GM18861 (cell line): Measurements from ENCODE around the gene CERT1.
"Not testable (repeated sequence)": the region's sequence is repeated elsewhere in the genome, so short reads cannot be mapped to it uniquely, and the experiment has no call there.

Experiments
- ATAC-seq: cut with Tn5 transposase; IDR thresholded peaks from one replicate; pipeline ENCODE4 v1.9.1; 2021; ENCODE audit not compliant: unreplicated experiment

CERT1 gene

DNA sequence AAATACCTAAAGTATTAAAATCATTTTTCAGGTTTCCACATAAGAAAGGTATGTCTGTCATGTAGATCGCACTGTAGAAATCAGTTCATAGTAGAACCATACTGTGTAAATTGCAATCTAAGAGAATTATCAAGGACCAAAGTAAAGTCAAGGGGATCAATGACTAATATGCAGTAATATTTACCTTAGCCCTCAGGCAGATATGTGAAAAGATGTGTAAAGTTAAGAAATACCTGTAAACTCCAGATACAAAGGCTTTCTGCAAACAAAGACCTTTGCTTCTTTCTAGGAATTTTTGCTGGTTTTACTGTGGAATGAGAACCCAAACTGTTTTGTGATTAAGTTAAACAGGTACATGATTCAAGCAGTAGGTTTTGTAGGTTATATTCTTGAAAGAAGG is 11.8 kb upstream of the CERT1 start:
- no peak for ATAC-seq

DNA sequence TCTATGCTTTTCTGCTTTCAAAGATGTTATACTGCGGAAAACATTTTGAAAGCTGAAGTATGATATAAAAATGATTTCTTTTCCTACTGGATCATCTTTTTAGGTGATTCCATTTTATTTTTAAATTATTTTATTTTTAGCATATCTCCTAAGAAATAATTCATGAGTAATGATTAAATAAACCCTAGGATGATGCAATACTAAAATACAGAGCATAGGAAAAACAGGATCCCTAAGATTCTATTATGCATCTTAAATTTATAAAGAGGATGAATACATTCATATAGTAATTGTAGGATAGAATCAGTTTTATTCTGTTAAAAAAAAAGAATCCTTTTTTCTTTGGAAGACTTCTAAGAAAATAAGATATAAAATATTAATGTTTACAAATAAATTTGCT is 11.1 kb upstream of the CERT1 start:
- no peak for ATAC-seq

DNA sequence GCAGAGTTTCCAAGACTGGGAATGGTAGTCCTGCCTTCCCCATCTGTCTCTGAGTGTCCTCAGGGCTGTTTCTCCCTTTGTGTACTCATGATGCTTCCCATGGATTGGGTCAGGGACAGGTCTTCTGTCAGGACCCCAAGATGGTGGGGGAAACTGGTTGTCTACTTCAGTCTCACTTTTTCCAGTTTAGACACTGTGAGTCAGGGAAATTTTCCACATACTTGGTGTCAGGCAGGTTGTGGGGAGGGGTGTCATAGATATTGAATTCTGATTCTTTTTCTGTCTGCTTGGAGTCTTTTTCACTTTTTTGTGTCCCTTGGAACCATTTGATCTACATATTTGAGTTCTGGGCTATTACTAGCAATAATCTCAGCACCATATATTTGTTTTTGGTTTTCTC is 10.6 kb upstream of the CERT1 start:
- ATAC-seq: no peak

DNA sequence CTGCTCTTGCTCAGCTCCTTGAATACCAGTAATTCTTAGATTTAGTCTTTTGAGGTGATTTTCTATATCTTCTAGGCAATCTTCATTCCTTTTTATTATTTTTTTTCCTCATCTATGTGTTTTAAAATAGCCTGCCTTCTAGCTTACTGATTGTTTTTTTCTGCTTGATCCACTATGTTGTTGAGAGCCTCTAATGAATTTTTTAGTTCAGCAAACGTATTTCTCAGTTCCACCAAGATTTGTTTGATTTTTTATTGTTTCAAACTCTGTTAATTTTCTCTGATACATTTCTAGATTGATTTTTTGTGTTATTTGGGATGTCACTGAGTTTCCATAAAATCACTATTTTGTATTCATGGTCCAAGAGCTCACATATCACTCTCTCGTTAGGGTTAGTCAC is 9.8 kb upstream of the CERT1 start:
- ATAC-seq: no peak

DNA sequence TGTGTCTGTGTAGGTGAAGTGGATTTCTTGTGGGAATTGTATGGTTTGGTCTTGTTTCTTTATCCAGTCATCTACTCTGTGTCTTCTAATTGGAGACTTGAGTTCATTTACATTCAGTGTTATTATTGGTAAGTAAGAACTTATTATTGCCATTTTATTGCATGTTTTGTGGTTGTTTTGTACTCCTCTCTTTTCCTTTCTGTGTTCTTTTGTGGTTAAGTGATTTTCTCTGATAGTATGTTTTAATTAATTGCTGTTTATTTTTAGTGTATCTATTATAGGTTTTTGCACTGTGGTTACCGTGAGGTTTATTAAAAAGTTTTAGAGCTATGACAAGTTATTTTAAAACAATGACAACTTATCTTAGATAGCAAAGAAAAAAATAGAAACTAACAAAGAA is 8.3 kb upstream of the CERT1 start:
- no peak for ATAC-seq

DNA sequence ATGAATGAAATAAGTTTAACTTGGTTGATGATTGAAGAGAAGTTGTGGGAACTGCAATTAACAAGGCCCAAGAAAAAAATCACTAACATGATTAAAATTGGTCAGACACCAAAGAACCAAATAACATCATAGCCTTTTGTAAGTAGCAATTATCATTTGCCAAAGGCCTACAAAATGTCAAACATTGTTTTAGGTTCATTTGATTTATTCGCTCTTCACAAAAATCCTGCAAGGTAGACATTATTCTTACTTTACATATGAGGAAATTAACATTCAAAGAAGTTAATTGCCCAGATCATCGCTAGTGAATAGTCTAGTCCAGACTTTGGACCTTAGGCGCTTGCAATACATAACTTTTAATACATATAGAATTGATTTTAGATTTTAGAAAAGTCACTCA is 2.9 kb upstream of the CERT1 start:
- ATAC-seq: no peak

DNA sequence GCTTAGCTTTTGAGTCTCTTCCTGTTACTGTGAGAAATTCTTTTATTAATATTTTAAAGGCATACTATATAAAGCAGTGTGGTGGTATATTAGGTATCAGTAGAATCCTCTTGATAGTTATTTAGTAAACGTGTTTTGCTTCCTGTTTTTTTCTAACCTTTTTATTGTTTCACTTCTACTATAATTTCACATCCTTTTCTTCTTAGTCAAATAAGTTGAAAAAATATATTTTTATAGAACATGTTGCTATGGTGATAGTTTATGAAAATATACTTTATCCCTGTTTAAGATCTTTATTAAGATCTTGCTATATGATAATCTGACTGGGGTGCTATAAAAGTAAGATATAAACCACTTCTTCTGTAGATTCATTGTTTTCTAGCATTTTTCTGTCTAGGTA is 2.4 kb upstream of the CERT1 start:
- no peak for ATAC-seq

DNA sequence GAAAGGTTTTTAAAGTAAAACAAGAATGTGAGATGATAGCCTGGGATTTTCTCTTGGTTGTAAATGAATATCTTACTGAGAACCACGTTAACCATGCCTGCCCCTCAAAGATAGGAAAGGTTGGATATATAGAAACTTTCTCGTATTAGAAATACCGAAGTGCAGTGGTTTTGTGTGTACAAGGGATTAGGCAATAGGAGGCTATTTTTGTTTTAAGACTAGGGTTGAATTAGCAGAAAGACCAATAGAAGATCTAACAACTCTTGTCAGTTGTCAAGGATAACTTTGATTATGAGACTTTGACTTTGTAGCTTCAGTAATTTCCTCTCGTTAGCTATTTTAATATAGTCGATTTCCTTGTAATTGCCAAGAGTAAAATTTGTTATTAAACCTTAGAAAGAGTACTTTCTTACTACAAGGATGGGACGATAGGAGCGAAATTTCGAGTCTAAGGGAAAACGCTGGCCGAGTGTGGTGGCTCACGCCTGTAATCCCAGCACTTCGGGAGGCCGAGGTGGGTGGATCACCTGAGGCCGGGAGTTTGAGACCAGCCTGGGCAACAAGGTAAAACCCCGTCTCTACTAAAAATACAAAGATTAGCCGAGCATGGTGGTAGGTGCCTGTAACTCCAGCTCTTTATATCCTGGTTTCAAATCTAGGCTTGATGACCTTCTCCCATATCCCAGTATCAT is 1.1 kb upstream of the CERT1 start:
- no peak for ATAC-seq

DNA sequence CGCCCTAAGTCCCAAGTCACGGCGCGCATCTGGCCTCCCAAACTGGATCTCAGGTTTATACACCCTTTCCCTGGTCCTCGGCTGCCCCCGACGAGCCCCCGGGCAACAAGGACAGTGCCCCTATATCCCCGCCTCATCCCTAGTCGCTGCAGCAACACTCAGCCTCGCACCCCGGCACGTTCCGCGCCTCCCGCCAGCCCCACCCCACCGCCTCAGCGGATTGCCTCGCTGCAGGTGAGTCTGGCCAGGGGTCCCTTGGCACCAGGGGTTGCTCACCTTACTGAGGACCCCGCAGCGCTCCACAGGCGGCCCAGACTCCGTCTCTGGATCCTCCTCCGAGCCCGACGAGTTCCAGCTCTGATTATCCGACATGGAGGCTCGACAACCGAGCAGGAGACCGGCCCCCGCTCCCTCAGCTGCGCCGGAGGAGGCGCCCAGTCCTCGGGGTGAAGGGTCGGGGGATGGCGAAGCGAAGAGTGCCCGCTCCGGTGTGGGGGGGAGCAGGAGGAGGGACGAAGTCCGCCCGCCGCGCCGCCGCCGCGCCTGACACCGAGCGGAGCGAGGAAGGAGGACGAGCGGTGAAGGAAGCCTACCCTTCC is 494 bp downstream of the CERT1 start:
- ATAC-seq: peak; percentile 7

DNA sequence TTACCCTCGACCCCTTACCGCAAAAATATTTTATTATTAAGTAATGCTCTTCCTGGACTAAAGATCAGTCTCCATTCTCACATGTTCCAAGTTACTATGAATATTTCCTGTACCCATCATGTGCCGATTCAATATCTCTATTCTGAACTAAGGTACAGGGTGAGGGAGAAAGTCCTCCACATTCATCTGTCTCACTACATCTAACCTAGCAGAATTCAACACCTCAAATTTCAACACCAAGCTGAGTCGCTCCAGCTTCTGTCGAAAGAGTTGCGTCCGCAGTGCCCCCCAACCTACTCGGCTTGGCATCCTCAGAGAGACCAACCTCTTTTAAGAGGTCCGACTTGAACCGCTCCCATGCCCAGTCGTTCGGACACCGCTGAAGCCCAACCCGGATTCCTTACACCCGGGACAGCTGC is 1.0 kb downstream of the CERT1 start:
- no peak for ATAC-seq

DNA sequence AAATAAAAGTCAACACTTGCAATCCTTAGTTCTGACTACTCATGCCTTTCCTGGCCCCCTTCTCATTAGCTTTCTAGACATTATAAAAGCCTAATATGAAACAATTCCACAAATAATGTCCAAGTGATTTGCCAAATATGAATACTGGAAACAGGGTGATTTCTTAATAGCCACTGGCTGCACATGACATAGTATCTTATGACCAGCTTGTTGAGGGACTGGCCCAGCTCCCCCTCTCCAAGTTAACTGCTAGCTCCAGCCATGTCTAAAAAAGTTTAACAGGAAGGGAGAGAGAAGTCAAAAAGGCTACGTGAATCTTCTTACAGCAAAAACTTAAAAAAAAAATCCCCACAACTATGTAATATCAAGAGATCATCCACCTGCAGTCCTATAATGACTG is 1.5 kb downstream of the CERT1 start:
- no peak for ATAC-seq

DNA sequence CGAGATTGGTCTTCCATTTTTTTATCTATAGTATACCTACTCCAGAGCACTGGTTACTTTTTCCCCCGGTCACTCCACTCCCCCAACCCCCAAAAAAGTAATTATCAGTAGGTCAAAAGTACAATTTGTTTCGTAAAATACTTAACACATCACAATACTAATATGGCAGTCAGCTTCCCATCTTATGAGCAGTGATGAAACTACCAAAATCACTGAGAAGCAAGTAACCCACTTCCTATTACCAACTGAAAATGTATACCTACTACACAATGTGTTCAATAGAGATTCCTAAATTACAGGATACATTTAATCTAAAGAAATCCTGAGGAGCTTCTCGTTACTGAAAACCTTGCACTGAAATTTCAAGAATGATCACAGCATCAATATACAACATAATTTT is 1.9 kb downstream of the CERT1 start:
- no peak for ATAC-seq

DNA sequence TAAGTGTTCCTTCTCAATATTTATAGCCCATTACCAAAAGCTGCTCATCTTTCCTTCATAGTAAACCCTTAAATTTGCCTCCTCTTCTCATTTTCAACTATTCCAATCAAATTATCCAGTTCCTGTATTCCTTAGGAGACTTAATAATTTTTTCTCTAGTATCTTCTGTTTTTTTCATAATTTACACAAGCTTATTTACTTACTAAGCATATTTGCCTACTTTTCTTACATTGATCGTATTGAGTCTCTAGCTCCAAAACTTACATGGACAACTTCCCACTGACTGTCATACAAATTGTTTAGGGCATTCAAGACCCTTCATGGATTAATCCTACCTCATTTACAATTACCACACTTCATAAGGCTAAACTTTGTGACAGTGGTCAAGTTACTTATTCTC is 3.6 kb downstream of the CERT1 start:
- ATAC-seq: no peak

DNA sequence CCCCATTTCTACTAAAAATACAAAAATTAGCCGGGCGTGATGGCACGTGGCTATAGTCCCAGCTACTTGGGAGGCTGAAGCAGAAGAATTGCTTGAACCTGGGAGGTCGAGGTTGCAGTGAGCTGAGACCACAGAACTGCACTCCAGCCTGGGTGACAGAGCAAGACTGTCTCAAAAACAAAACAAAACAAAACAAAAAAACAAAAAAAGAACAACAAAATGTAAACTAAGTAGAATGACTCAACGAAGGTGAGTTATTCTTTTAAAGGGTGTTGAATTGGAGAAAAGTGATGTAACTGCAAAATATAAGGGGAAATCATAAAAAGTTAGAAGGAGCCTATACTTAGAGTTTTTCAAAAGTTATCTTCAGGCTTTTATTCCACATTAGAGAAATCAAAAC is 6.3 kb downstream of the CERT1 start:
- not testable (repeated sequence) for ATAC-seq

DNA sequence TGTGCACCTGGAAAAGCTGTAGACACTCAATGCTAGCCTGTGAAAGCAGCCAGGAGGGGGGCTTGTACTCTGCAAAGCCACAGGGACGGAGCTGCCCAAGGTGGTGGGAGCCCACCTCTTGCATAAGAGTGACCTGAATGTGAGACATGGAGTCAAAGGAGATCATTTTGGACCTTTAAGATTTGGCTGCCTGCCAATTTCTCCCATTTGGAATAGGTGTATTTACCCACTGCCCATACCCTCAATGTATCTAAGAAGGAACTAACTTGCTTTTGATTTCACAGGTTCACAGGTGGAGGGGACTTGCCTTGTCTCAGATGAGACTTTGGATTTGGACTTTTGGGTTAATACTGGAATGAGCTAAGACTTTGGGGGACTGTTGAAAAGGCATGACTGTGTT is 12.6 kb downstream of the CERT1 start:
- not testable (repeated sequence) for ATAC-seq

DNA sequence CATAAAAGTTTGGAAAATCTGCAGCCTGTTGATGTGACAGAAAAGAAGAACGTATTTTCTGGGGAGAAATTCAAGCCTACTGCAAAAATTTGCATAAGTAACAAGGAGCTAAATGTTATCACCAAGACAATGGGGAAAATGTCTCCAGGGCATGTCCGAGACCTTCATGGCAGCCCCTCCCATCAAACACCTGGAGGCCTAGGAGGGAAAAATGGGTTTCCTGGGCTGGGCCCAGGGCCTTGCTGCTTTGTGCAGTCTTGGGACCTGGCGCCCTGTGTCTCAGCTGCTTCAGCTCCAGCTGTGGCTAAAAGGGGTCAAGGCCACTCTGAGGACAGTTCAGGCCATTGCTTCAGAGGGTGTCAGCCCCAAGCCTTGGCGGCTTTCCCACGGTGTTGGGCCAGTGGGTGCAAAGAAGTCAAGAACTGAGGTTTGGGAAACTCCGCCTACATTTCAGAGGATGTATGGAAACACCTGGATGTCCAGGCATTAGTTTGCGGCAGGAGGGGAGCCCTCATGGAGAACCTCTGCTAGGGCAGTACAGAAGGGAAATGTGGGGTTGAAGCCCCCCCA is 13.1 kb downstream of the CERT1 start:
- no peak for ATAC-seq

DNA sequence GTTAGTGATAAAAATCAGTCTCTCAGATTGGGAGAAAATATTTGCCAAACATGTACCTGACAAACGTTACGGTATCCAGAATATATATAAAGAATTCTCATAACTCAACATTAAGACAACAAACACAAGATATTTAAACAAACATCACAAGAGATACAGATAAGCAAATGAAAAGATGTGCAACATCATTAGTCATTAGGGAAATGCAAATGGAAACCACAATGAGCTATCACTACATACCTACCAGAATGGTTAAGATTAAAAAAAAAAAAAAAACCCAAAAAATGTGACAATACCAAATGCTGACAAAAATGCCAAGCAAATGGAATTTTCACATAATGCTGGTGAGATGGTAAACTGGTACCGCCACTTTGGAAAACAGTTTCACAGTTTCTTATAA is 15.4 kb downstream of the CERT1 start:
- ATAC-seq: no peak

DNA sequence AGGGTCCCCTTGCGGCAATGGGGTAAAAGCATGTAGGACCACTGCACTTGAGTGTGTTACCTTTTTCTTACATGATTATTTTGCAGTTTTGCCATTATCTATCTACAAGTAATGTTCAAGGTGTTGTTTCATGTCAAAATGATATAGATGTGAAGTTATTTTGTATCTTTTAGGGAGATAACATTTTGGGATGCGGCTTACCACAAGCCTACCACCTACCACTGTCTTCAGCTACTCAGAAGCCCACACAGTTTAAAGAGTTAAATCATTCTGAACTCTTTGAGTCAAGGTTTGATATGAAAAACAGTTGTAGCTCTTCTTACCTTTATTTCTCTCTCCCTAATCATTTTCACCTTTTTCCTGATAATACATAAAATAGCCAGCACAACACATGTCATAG is 19.8 kb downstream of the CERT1 start:
- ATAC-seq: no peak

DNA sequence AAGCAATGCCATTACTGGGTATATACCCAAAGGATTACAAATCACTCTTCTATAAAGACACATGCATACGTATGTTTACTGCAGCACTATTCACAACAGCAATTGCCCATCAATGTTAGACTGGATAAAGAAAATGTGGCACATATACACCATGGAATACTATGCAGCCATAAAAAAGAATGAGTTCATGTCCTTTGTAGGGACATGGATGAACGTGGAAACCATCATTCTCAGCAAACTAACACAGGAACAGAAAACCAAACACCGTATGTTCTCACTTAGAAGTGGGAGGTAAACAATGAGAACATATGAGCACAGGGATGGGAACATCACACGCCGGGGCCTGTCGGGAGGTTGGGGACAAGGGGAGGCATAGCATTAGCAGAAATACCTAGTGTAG is 21.6 kb downstream of the CERT1 start:
- not testable (repeated sequence) for ATAC-seq

DNA sequence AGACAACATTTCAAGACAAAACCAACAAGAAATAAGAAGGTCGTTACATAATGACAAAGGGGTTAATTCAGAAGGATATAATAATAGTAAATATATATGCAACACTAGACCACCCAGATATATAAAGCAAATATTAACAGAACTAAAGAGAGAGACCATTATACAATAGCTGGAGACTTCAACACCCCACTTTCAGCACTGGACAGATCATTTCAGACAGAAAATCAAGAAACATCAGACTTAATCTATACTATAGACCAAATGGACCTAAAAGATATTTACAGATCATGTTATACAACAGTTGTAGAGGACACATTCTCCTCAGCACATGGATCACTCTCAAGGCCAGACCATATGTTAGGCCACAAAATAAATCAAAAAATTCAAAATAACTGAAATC is 26.8 kb downstream of the CERT1 start:
- no peak for ATAC-seq

DNA sequence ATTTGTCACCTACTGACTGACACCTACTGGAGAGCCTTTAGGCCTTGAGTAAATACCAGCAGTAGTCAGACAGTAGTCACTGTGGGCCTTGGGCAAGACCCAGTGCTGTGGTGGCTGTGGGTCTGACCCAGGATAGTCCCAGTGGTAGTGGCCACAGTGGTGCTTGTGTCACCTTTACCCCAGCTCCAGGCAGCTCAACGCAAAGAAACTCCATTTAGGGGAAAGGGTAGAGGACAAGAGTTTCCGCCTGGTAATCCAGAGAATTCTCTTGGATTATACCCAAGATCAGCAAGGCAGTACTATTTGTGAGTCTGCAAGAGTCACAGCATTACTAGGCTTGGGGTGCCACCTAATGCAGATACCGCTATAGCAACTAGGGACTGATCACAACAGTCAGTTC is 28.9 kb downstream of the CERT1 start:
- no peak for ATAC-seq

DNA sequence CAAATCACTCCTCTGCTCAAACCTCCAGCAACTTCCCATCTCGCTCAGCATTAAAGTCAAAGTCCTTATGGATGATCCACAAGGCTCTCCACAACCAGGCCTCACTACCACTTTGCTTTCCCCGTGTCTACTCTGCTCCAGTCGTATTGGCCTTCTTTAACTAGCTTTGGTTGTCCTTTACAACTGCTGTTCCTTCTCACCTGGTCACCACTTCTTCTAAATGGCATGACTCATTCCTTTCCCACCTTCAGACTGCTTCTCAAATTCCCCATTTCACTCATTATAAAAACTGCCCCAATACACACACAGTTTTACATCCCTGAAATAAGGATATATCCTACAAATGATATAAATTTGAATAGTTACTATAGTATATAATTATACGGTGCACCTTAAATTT is 30.4 kb downstream of the CERT1 start:
- ATAC-seq: no peak

DNA sequence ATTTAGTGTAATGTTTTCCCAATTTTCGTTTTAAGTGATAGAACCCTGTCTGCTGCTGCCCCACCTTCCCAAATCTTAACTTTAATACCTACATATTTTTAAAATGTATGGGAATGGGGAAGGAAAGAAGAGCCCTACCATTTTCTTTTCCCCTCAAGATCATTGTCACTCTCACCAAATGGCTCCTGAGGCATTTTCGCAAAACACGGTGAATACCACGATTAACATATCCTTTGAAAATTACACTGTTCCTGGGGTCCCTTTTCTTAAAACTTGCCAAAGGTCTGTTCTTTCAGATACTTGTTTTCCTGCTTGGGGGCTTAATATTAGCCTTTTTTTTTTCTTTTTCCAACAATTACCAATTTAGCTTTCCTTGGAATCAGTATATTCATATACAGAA is 36.1 kb downstream of the CERT1 start:
- ATAC-seq: no peak
